ENCODE results near the gene CDPF1.
"Not testable (repeated sequence)": the region's sequence is repeated elsewhere in the genome, so short reads cannot be mapped to it uniquely, and the experiment has no call there.

Gene CDPF1

GRCh38 chr22:46224044-46224897, 25.8 kb downstream of the CDPF1 start:
- no peak for DNase-seq

DNA sequence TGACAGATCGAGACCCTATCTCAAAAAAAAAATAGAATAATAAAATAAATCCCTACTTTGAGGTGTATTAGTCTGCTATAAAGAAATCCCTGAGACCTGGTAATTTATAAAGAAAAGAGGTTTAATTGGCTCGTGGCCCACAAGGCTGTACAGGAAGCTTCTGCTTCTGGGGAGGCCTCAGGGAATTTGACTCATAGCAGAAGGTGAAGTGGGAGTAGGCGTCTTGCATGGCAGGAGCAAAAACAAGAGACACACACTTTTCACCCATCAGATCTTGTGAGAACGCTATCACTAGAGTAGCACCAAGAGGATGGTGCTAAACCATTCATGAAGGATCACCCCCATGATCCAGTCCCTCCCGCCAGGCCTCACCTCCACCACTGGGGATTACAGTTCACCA, 29.2 kb downstream of the CDPF1 start:
- DNase-seq, result no peak

DNA sequence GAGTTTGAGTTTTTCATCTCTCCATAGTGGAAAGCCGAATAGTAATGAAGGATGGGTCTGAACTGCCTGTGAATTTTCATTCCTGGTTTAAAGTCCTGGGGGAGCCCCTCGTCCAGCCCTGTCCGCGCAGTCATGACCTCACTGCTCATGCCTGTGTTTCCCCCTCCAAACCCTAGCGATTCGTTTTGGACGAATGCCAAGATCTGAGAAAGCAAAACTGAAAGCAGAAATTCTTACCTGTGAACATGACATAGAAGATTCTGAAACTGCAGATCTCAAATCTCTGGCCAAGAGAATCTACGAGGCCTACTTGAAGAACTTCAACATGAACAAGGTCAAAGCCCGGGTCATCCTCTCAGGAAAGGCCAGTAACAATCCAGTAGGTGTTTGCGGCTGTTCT, 30.5 kb downstream of the CDPF1 start:
- no peak for DNase-seq

GRCh38 chr22:46214616-46215015, 35.5 kb downstream of the CDPF1 start:
- DNase-seq, result no peak

DNA sequence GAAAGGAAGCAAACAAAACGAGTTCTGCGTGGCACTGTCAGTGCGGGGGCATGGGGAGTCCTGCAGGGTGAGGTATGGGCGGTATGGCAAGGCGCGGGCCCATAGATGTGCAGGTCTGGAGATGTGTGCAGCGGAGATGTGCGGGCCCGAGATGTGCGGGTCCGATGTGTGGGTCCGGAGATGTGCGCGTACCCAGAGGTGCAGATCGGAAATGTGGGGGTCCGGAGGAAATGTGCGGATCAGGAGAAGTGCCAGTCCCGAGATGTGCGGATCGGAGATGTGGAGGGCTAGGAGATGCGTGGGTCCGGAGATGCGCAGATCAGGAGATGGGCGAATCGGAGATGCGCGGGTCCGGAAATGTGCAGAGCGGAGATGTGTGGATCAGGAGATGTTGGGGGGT, 35.9 kb downstream of the CDPF1 start:
- DNase-seq, result no peak

DNA sequence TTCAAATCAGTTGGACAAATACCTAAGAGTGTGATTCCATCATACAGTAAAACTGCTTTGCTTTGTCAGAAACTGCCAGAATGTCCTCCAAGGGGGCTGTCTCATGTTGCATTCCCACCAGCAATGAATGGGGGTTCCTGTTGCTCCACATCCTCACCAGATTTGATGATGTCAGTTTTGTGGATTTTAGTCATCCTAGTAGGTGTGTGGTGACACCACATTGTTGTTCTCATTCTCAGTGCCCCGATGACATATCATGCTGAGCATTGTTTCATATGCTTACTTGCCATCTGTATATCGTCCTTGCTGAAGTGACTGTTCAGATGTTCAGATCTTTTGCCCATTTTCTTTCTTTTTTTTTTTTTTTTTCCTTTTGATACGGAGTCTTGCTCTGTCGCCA, 37.0 kb downstream of the CDPF1 start:
- no peak for DNase-seq

GRCh38 chr22:46212195-46212594, 37.9 kb downstream of the CDPF1 start:
- no peak for DNase-seq

DNA sequence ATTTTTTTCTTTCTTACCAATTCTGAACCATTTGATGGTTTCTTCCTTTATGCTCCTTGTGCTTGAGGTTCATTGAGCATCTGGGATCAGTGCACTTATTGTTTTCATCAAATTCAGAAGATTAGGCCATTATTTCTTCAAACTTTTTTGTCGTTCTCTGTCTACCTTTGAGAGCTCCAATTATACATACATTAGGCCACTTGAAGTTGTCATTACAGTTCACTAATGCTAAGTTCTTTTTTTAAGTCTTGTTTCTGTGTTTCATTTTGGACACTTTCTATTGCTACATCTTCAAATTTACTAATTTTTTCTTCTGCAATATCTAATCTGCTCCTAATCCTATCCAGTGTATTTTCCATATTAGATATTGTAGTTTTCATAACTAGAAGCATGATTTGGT, 40.8 kb downstream of the CDPF1 start:
- DNase-seq, result no peak

GRCh38 chr22:46203601-46203980, 46.5 kb downstream of the CDPF1 start:
- no peak for DNase-seq

DNA sequence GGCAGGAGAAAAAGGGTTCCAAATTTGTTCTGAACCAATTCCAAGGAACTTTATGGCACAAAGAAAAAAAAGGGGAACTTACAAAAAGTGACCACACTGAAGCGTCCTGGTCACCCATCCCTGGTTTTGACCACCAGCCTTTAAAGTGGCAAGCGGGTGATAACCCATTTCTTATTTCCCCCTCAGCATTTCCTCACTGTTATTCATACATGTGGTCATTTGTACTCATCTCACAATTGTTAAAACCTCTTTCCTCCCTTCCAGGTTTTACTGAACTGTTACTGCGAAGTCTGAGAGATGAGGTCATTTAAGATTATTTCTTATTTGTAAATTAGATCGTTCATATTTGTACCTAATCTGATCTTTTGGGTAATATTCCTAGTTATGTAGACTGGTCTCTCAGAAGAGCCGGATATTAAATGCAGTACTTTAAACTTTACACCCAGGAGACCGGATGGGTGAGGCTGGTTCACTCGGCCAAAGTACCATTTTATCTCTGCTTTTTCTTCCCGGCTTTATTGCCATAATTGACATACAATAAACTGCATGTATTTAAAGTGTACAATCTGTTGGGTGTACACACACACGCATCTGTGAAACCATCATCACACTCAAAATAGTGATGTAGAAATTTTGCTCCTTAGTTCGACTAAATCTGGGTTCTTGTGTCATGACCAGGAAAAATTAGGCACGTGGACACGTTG, 47.0 kb downstream of the CDPF1 start:
- no peak for DNase-seq

- no peak for DNase-seq
Measured at GRCh38 chr22:46201059-46201757, 48.9 kb downstream of the CDPF1 start.

DNA sequence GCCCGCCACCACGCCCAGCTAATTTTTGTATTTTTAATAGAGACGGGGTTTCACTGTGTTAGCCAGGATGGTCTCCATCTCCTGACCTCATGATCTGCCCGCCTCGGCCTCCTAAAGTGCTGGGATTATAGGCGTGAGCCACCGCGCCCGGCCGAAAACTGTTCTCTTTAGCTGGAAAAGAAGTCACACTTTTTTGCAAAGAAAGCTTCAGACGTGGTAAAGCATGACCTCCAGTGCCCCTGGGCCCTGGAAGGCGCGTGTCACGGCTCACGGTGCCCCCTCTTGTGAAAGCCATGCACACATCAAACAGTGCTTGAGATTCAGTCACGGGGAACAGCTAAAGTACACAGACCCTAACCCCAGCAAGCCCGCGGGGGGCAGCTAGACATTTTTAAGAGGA, 51.3 kb downstream of the CDPF1 start:
- not testable (repeated sequence) for DNase-seq

GRCh38 chr22:46198274-46198673, 51.8 kb downstream of the CDPF1 start:
- DNase-seq, result no peak

DNA sequence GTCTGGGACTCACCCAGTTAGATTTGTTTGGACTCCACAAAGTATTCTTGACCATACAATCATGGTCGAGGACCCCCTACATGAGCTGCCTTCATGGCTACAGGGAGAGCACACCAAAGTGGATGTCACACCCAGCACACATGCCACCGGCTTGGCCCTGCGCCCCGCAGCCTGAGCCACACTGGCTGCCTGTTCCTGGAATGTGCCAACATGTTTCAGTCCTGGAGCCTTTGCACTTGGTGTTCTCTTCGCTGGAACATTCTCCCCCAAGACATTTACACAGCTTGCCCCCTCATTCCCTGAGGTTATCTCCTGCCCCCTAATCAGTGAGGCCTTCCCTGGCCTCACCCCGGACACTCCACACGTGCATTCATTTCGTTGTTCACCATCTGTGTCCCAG, 53.8 kb downstream of the CDPF1 start:
- no peak for DNase-seq

GRCh38 chr22:46195487-46196165, 54.5 kb downstream of the CDPF1 start:
- no peak for DNase-seq
